HG03025 (cell line): ENCODE measurements around the gene SRSF7.
"Not testable (repeated sequence)": the region's sequence is repeated elsewhere in the genome, so short reads cannot be mapped to it uniquely, and the experiment has no call there.

Source experiments
- ATAC-seq: cut with Tn5 transposase; IDR thresholded peaks from one replicate; pipeline ENCODE4 v1.9.1; 2021; ENCODE audit warnings: mild to moderate bottlenecking, moderate library complexity; ENCODE audit not compliant: unreplicated experiment, low FRiP score

The SRSF7 gene

DNA sequence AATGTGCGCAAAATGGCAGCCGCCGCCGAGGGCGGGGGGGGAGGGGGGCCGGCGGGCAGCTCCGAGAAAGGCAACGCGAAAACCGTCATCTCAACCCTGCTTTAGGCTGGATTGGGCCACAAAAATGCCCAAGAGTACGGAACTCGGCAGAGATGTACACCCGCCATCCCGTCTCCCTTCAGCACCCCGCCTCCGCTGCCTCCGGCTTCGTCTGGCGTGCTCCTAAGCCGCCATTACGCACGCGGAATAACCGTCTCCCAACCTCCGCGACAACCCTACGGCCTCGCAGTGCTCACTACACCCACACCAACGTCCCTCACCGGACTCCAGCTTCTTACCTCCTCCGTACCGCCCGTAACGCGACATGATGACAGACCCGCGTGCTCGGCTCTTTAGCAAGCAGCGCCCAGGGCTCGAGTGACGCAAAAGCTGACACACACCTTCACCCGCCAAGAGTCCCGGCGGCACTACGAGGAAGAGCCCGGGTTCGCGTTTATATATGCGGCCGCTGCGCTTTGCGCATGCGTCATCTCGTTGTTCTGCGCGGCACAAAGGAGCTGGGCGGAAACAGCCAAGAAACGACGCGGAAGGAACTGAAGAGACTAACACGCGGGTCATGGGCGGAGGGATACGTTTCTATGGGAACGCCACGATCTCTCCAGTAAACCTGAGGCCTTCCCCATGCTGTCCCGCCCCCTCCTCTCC, at the start of gene SRSF7:
Gene SRSF7, minus strand, starts transcription at position 471 of the 705 bp plus-strand sequence. Its CDS starts 105 bp downstream, at position 366.
- ATAC-seq, result peak; percentile 77

DNA sequence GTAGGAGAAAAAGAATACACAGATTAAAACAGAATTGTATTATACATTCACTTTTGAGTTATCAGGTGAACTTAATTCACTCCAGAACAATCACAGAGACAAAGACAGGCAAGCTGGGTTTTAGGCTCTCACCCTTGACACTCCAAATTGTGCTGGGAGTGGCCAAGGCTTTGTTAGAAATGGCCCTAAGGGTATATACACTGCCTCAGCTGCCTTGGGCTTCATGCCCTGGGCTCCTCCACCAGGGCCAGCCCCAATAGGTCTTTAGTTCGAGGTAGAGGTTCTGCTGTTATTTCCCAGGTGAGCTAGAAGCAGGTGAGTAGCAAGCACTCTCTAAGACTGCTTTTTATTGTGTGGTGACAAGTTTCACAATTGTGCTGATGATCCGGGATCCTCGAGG, 46.8 kb upstream of the SRSF7 start:
- no peak for ATAC-seq

DNA sequence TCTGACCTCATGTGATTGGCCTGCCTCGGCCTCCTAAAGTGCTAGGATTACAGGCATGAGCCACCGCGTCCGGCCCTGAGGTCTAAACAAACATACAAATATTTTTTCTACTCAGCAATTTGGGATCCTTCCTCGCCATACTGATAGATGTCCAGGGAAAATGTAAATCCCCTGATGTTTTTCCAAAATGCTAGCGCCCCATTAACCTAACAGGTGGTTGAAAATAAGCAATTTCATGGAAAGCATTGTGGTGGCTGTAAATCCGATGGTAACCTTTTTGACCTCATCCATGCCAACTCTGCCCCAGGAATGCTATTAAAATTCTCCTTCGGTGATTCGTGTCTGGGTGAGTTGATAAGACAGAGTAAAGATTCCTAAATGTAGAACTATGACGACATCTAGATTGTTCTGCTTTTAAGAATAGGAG, 46.1 kb upstream of the SRSF7 start:
- no peak for ATAC-seq

DNA sequence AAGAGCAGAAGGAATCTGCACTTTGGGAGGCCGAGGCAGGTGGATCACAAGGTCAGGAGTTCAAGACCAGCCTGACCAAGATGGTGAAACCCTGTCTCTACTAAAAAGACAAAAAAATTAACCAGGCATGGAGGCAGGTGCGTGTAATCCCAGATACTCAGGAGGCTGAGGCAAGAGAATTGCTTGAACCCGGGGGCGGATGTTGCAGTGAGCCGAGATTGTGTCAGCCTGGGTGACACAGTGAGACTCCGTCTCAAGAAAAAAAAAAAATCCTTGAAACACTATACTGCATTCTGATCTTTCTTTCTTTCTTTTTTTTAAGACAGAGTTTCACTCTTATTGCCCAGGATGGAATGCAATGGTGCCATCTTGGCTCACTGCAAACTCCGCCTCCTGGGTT, 43.9 kb upstream of the SRSF7 start:
- not testable (repeated sequence) for ATAC-seq

DNA sequence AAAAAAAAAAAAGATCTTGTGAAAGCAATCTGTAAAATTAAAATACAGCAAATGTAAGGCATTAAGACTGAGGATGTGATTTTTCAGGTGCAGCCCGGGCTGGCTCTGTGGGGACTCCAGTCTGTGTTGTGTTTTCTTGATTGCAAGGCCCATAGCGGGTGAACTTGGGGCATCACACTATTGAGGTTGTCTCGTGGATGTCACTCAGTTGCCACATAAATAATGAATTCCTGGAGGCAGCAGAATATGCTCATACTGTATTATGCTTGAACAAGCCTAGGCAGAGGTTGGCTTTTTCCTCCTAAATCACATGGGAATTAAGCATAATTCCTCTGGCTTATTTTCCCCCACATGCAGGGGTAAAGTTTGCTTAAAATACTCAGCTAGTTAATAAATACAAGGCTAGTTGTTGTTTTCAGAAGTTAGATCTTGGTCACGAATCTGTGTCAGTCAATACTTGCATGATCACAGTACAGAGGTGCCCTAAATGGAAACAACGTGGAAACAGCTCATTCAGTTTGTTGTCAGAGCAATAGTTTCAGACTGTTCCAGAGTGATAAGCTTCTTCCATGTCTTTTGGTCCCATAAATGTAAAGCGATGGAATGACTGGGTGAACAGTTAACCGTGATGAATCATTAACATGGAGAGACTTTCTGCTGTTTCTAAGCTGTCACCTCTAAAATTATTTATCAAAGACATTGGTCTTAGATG, 43.2 kb upstream of the SRSF7 start:
- no peak for ATAC-seq

DNA sequence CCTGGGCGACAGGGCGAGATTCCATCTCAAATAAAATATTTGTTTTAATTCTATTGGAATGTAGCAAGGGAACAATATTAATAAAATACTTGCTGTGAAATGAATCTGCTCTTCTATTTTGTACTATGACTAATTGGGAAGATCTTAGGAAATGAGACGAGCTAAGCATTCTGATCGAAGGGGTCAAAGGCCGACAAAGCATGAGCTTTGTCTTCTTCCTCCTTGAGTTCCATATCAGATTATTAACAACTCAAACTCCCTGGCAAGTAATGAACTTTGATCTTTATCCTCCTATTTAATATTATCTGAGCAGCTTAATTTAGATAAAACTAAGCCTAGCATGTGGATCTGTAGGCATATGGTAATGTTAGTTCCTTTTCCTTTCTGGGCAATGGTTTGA, 42.4 kb upstream of the SRSF7 start:
- no peak for ATAC-seq

DNA sequence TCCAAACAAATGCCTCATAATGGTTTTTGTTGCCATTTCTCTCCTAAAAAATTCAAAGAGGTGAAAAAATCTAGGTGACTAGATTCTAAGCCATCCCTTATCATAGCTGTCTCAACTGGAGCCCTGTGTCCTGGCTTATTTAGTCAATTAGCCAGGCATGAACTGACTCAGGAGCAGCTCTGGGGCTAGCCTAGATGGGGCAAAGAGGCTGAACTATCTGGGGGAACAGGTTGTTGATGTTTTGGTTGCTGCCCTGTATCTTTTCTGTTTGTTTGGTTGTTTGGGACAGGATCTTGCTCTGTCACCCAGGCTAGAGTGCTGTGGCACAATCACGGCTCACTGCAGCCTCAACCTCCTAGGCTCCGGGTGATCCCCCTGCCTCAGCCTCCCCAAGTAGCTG, 41.6 kb upstream of the SRSF7 start:
- no peak for ATAC-seq

DNA sequence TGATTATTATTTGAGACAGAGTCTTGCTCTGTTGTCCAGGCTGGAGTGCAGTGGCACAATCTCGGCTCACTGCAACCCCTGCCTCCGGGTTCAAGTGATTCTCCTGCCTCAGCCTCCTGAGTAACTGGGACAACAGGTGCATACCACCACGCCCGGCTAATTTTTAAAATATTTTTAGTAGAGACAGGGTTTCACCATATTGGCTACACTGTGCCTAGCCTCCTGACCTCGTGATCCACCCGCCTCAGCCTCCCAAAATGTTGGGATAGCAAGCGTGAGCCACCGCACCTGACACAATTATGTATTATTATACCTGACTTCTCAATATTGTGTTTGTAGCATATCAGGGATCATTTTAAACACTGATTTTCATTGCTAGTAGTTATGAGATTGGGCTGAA, 41.2 kb upstream of the SRSF7 start:
- ATAC-seq, result not testable (repeated sequence)

DNA sequence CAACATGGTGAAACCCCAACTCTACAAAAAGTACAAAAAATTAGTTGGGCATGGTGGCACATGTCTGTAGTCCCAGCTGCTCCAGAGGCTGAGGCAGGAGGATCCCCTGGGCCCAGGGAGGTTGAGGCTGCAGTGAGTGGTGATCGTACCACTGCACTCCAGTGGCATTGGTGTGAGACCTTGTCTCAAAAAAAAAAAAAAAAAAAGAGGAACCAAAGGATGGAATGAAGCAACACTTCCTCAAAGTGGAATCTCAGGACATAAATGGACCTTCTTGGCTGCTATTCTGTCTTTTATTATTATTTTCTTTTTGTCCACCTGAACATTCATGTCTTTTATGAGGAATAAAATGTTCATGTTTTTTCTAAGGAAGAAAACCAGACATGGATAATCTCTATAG, 40.6 kb upstream of the SRSF7 start:
- ATAC-seq, result no peak

DNA sequence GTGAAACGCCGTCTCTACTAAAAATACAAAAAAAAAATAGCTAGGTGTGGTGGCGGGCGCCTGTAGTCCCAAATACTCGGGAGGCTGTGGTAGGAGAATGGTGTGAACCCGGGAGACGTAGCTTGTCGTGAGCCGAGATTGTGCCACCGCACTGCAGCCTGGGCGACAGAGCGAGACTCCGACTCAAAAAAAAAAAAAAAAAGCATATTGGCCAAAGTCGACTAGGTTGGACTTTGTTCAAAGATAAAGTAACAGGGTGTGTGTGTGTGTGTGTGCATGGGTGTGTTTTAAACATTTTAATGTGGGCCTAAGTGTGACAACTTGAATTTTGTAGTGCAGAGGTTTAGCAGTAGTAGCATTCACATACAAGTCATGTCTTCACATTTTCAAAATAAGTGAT, 38.5 kb upstream of the SRSF7 start:
- no peak for ATAC-seq

DNA sequence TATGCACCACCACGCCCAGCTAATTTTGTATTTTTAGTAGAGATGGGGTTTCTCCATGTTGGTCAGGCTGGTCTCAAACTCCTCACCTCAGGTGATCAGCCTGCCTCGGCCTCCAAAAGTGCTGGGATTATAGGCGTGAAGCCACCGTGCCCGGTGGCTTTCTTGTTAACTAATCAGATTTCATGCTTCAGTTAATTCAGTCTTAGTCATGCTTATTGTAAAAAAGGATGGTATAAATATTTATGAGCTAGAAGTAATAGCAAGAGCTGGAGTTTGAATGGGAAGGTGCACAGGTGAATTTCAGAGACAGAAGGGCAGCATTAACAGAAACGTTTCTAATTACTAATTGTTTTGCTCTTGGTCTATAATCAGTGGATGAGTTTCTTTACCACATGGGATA, 37.1 kb upstream of the SRSF7 start:
- no peak for ATAC-seq

DNA sequence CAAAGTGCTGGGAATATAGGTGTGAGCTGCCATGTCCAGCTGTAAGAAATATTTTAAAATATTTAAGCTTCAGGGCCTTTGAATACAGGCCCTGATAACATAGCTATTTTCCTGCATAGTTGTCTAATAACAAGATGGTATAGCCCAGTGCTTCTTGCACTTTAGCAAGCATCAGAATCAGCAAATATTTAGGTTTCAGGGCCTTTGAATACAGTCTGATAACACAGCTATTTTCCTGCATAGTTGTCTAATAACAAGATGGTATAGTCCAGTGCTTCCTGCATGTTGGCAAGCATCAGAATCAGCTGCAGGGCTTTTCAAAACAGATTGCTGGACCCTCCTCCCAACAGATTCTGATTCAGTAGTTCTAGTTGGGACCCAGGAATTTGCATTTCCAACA, 32.4 kb upstream of the SRSF7 start:
- no peak for ATAC-seq

DNA sequence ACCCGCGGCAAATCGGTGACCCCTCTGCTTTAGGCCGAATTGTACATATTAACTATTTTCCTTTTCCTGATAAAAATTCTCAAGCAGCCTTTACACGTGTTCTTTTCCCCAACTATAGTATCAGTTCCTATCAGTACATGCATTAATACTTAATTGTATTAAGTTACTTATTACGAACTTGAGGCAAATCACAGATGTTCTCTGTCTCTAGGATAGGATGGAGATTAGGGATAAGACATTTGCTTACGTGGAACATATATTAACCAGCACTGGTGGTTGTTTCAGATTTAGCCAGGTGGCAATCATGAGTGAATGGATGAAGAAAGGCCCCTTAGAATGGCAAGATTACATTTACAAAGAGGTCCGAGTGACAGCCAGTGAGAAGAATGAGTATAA, 27.5 kb upstream of the SRSF7 start:
- no peak for ATAC-seq

DNA sequence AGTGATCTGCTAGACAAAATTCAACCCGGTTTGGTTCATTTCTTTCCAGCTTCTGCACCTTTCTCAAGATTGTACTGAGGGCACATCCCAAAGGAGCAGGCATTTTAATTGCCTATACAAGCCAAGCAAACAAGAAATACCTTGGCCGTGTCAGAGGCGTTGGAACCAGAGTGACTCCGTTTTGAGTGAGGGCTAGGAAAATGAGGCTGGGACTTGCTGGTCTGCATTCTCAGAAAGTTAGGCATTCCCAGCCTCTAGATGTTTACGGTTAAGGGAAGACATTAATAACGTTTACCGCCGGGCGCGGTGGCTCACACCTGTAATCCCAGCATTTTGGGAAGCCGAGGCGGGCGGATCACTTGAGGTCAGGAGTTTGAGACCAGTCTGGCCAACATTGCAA, 25.4 kb upstream of the SRSF7 start:
- ATAC-seq, result no peak

DNA sequence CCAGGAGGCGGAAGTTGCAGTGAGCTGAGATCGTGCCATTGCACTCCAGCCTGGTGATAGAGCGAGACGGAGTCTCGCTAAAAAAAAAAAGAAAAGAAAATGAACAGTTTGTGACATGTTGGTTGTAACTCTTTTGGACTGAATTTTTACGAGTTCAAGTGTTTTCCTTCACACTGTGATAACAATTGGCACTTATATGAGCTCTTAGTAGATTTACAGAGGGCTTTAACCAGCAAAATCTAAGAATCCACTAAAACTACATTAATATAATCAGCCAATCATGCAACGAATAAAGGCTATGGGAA, 24.7 kb upstream of the SRSF7 start:
- ATAC-seq, result no peak

DNA sequence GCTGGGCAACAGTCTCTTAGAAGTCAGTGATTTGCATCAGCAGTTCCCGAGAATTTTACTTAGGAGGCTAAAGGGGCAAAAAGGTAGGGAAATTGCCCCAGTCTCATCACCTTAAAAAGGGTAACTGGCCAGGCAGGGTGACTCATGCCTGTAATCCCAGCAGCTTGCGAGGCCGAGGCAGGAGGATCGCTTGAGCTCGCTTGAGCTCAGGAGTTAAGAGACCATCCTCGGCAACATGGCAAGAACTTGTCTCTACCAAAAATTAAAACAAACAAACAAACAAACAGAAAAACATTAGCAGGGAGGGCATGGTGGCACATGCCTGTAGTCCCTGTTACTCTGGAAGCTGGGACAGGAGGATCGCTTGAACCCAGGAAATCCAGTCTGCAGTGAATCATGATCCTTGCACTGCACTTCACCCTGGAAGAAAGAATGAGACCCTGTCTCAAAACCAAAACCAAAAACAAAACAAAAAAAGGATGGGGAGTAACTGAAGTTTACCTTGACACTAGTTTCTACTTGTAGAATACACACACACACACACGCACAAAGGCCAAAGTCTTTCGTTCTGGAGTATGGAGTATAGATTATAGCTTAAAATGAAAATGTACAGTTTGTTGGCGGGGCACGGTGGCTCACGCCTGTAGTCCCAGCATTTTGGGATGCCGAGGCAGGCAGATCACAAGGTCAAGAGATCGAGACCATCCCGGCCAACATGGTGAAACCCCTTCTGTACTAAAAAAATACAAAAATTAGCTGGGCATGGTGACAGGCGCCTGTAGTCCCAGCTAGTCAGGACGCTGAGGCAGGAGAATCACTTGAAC, 24.1 kb upstream of the SRSF7 start:
- ATAC-seq, result no peak

DNA sequence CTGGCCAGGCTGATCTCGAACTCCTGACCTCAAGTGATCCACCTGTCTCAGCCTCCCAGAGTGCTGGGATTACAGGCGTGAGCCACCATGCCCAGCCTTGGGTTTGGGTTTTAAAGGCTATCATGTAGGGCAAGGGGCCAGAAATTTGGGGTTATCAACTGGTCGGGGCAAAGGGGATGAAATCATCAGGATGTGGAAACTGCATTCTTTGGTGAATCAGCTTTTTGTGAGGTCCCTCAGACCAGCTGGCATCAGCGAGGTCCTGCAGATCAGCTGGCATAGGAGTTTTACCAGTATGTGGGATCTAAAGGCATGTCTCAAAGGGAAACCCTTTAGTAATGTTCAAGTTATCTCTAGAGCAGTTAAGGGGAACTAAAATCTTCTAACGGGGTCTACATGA, 20.5 kb upstream of the SRSF7 start:
- ATAC-seq, result no peak

DNA sequence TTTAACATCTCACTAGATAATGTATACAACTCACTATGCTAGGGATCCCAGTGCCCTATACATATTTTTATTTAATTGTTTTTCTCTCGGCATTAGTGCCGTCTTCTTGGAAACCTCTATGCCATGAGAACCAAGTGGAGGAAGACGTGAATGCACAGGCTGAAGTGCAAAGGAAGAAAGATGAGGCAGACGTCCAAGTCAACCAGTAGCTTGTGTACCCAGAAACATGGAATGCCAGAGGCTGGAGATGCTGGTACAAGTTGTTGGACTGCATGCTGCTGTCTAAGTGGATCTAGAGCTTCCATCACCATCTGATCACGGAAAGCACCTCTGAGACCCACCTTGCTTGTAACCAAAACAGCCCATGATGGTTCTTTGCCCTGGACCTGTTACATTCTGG, 14.4 kb upstream of the SRSF7 start:
- ATAC-seq, result no peak

DNA sequence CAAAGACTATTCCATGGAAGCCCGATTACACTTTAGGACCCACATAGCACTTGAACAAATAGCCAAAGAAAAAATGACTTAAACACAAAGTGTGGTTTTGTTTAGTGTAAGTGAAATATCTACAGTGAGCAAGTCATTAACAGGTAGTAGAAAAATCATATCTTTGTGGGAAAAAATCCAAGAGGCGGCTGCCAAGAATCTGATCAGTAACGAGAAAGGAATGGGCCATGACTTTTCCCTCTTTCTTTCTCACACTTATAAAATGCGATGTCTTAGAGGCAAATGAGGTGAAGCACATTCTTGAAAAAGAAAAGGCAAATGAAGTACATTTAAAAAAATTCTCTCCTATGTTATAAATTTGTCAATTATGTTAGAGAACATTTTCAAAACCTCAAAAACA, 14.0 kb upstream of the SRSF7 start:
- ATAC-seq, result no peak

DNA sequence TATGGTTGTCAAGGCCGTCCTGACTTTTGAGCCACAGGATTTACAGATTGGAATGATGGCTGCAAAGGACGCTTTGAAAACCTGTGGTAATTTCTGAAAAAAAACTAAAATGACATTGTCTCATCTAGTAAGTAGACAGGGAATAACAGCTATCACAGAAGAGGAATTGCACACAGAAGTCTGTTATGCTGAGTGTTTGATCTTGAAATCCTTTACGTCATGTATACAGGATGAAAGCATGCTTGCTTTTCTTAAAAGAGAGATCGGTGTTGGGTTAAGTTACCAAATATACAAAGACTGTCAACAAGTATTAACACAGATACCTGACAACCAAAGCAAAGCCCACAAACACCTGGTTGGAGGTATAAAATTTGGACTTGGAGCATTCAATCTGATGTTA, 12.6 kb upstream of the SRSF7 start:
- no peak for ATAC-seq

DNA sequence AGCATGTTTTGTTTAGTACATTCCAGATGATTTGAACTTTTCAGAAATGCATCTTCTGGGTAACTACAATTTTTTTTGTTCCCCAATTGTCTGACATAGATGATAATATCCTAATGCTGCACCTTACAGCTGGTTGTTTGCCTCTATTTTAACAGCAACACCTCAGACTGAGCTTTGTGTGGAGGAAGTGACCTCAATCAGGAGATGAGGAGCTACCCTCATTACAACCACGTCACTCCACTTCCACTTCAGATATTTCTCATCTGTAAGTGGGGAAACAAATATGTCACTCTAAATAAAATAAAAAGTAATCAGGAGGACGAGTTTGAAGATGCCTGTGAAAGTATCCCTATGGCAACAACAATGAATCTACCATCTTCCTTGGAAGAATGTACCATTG, 12.1 kb upstream of the SRSF7 start:
- no peak for ATAC-seq

DNA sequence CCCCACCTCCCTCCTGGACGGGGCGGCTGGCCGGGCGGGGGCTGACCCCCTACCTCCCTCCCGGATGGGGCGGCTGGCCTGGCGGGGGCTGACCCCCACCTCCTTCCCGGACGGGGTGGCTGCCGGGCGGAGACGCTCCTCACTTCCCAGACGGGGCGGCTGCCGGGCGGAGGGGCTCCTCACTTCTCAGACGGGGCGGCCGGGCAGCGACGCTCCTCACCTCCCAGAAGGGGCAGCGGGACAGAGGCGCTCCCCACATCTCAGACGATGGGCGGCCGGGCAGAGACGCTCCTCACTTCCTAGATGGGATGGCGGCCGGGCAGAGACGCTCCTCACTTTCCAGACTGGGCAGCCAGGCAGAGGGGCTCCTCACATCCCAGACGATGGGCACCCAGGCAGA, 4.7 kb upstream of the SRSF7 start:
- ATAC-seq, result not testable (repeated sequence)
